Effector CD4-positive, alpha-beta T cell (primary cell): ENCODE data around the gene TBX2.

Experiments
- DNase-seq: peaks from one replicate; pipeline ENCODE4 v3.0.0-alpha.2; 2020

The TBX2 gene

DNA sequence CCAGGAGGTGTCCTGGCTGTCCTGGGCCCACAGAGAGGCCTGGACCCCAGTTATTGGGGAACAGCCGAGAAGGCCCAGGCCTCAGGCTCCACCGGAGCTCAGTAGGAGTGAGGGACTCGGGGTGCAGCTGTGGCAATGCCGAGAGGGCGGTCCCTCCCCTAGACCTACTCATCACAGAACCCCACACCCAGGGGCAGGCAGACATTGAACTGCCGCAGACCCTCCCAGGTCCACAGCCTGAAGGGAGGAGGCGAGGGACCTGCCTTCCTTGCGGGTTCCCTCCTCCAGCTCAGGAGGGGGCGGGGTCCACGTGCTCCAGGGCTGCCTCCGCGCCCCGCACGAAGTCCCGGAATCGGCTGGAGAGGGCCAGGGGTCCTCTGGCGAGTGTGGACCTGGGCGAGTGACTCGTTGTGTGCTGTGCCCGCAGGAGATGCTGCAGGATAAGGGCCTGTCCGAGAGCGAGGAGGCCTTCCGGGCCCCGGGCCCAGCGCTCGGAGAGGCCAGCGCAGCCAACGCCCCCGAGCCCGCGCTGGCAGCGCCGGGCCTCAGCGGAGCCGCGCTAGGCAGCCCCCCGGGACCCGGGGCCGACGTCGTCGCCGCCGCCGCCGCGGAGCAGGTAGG, 56.5 kb downstream of the TBX2 start:
- DNase-seq = no peak

GRCh38 chr17:61456688-61457225, 57.1 kb downstream of the TBX2 start:
- DNase-seq = no peak

- DNase-seq = no peak
Observed at GRCh38 chr17:61457226-61457983, 57.8 kb downstream of the TBX2 start.

- no peak for DNase-seq
Observed at GRCh38 chr17:61458000-61458399, 58.4 kb downstream of the TBX2 start.

GRCh38 chr17:61458421-61459141, 58.9 kb downstream of the TBX2 start:
- no peak for DNase-seq
